Endothelial cell of umbilical vein (primary cell): ENCODE results near the gene FAM124B.

ENCODE experiments used
- FOS ChIP-seq: IDR thresholded peaks from 2 replicates; pipeline ENCODE4 v1.6.1; 2011; ENCODE audit warnings: mild to moderate bottlenecking, low read length, moderate library complexity, borderline replicate concordance; ENCODE audit not compliant: insufficient read depth
- JUN ChIP-seq: IDR thresholded peaks from 2 replicates; pipeline ENCODE4 v1.6.1; 2011; ENCODE audit warnings: borderline replicate concordance, low read depth; ENCODE audit not compliant: insufficient read length, insufficient read depth
- MYC ChIP-seq: IDR thresholded peaks from one replicate; pipeline ENCODE4 v1.6.1; 2011; ENCODE audit warnings: mild to moderate bottlenecking, low read depth, low read length
- POLR2A ChIP-seq: IDR thresholded peaks from 2 replicates; pipeline ENCODE4 v1.6.1; 2012; ENCODE audit warnings: low read depth, mild to moderate bottlenecking, control low read depth, low read length
- POLR2AphosphoS5 ChIP-seq: IDR thresholded peaks from 2 replicates; pipeline ENCODE4 v1.6.1; 2012; ENCODE audit warnings: low read depth, mild to moderate bottlenecking, control low read depth, low read length, moderate library complexity; ENCODE audit not compliant: insufficient read depth
- TF ChIP-seq, protein P1 (sequence below), 2 donors: IDR thresholded peaks; 1 replicate in 1 of 2; 2 replicates in 1 of 2; pipeline ENCODE4 v1.5.1; 2011; ENCODE audit warnings: low read length in 2 of 2, mild to moderate bottlenecking in 2 of 2, moderate library complexity in 2 of 2, control low read depth in 1 of 2, inconsistent platforms in 1 of 2, low read depth in 1 of 2; ENCODE audit not compliant: insufficient read depth in 1 of 2; ENCODE audit errors: extremely low read depth in 1 of 2

DNA sequence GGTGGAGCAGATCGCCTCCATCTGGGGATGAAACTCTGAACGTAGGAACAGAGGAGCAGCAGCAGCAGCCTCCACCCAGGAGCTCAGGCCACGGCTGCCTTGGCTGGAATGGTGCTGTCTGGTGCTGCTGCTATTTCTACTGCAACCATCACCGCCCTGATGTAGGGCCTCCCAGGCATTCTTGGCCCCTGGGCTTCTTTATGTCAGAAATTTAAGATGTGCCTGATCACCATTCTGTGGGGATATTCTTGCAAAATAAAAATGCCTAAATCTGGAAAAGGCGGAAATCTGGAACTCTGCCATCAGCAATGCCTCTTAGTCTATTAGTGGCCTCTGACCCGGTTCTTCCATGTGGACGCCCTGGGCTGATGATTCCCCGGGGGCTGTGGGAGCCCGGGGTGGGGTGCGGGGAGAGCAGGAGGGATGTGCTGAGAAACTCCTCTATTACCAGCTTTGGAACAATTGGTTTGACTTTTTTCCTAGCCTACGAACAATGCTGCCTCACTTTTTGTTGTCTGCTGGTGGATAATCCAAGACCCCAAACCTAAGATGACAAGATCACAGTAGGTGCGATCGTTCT is 47.2 kb downstream of the FAM124B start:
- TF ChIP-seq, protein P1, sequence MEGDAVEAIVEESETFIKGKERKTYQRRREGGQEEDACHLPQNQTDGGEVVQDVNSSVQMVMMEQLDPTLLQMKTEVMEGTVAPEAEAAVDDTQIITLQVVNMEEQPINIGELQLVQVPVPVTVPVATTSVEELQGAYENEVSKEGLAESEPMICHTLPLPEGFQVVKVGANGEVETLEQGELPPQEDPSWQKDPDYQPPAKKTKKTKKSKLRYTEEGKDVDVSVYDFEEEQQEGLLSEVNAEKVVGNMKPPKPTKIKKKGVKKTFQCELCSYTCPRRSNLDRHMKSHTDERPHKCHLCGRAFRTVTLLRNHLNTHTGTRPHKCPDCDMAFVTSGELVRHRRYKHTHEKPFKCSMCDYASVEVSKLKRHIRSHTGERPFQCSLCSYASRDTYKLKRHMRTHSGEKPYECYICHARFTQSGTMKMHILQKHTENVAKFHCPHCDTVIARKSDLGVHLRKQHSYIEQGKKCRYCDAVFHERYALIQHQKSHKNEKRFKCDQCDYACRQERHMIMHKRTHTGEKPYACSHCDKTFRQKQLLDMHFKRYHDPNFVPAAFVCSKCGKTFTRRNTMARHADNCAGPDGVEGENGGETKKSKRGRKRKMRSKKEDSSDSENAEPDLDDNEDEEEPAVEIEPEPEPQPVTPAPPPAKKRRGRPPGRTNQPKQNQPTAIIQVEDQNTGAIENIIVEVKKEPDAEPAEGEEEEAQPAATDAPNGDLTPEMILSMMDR (IDR thresholded peaks at IDR 0.05; ENCODE audit: extremely low read depth in 1 of 2, insufficient read depth in 1 of 2, low read depth in 1 of 2, low read length in 2 of 2): no peak
- TF ChIP-seq MYC: no peak
- no peak for TF ChIP-seq POLR2AphosphoS5
- no peak for TF ChIP-seq FOS
- TF ChIP-seq POLR2A: no peak
- TF ChIP-seq JUN: no peak
